Large intestine (tissue), 1 donor: ENCODE results near the gene RANGRF. TPM values are rescaled to one million over a fixed set of nuclear protein-coding genes. Genes with fewer than 3 reads are reported as not detected.

Experiments
- polyA plus RNA-seq: library from polyadenylated mRNA; unstranded; fragments of 120-200 nt; gene quantifications from one replicate; pipeline ENCODE4 v1.2.1, GENCODE V29; 2013

Gene RANGRF
- polyA plus RNA-seq, 1 donor: 25.9 TPM

Other genes starting within 250 kb of the RANGRF start
- 0.46 TPM for gene ALOX15B, start 249.6 kb upstream of the RANGRF start, polyA plus RNA-seq
- gene ALOX12B, start 201.0 kb upstream of the RANGRF start, polyA plus RNA-seq: 2.8 TPM
- 0.01 TPM for gene ALOXE3, start 170.2 kb upstream of the RANGRF start, polyA plus RNA-seq
- 0.16 TPM for gene HES7, start 164.6 kb upstream of the RANGRF start, polyA plus RNA-seq
- 27.2 TPM for gene PER1, start 136.3 kb upstream of the RANGRF start, polyA plus RNA-seq
- gene VAMP2, start 125.7 kb upstream of the RANGRF start, polyA plus RNA-seq: 95.0 TPM
- gene TMEM107, start 112.3 kb upstream of the RANGRF start, polyA plus RNA-seq: 11.4 TPM
- gene BORCS6, start 98.5 kb upstream of the RANGRF start, polyA plus RNA-seq: 6.3 TPM
- 22.6 TPM for gene AURKB, start 78.1 kb upstream of the RANGRF start, polyA plus RNA-seq
- gene CTC1, start 40.6 kb upstream of the RANGRF start, polyA plus RNA-seq: 25.3 TPM
- 25.3 TPM for gene PFAS, start 39.4 kb upstream of the RANGRF start, polyA plus RNA-seq
- gene SLC25A35, start 6.7 kb downstream of the RANGRF start, polyA plus RNA-seq: 2.3 TPM
- gene ARHGEF15, start 21.6 kb downstream of the RANGRF start, polyA plus RNA-seq: 5.7 TPM
- not detected for gene ODF4, start 51.2 kb downstream of the RANGRF start, polyA plus RNA-seq
- gene RPL26, start 94.5 kb downstream of the RANGRF start, polyA plus RNA-seq: 3,709 TPM
- 0.13 TPM for gene RNF222, start 109.2 kb downstream of the RANGRF start, polyA plus RNA-seq
- 36.6 TPM for gene NDEL1, start 147.2 kb downstream of the RANGRF start, polyA plus RNA-seq